ENCODE results near the gene CTIF.

Gene CTIF

GRCh38 chr18:48780913-48781162, 242.0 kb downstream of the CTIF start:
- no peak for DNase-seq

DNA sequence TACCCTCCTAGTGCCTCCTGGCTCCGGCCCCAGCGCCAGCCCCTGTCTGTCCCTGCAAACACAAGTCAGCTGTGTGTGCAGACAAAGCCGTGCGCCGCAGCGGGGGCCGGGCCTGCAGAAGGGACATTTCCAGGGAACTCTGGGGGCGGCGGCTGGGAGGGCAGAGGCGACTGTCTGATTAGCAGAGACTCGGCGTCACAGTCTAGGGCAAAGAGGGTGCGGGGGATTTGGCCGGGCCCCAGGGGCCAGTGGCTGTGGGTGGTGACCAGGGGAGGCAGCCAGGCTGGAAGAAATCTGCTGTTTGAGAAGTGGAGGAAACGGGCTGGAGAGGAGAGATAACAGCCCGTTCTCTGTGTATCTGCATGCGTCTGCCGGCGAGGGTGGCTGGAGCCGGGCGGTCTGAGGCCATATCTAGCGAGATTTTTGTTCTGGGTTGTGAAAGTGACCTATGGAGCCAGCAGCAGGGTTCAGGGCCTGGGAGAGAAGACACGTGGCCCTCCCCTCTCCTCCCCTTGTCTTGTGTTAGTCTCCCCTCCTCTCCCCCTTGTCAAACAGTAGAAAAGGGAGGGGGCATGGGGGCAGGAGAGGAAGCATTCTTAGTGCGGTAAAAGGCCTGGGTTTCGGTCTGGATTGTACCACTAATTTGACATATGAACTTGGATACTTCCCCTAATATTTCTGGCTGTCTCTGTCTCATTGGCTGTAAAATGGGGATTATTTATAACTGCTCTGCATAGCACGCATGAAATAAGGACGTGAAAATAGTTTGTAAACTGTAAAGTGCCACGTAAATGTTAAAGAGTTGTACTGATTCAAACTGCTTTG, 242.5 kb downstream of the CTIF start:
- DNase-seq, result no peak

GRCh38 chr18:48781988-48782363, 243.1 kb downstream of the CTIF start:
- no peak for DNase-seq

DNA sequence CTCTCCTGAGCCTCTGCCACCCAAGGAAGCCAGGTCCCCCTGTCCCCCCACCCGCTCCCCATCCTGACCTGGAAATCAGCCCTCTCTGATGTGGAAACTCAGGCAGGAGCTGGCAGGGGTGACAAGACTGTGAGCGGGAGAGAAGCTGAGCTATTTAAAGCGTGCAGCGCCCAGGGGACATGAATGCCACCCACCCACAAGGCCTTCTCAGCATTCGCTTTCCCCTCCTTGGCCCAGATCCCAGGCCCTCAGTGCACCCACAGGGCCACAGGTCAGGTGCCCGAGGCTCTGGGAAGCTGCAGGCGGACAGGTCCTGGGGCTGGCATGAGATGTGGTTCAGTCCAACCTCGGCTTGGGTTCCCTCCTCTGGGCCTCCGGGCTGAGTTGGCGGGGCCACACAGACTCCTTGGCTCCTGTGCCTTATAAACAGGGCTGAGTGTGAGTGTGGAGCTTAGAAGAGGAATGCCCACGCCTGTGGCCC, 243.6 kb downstream of the CTIF start:
- no peak for DNase-seq

DNA sequence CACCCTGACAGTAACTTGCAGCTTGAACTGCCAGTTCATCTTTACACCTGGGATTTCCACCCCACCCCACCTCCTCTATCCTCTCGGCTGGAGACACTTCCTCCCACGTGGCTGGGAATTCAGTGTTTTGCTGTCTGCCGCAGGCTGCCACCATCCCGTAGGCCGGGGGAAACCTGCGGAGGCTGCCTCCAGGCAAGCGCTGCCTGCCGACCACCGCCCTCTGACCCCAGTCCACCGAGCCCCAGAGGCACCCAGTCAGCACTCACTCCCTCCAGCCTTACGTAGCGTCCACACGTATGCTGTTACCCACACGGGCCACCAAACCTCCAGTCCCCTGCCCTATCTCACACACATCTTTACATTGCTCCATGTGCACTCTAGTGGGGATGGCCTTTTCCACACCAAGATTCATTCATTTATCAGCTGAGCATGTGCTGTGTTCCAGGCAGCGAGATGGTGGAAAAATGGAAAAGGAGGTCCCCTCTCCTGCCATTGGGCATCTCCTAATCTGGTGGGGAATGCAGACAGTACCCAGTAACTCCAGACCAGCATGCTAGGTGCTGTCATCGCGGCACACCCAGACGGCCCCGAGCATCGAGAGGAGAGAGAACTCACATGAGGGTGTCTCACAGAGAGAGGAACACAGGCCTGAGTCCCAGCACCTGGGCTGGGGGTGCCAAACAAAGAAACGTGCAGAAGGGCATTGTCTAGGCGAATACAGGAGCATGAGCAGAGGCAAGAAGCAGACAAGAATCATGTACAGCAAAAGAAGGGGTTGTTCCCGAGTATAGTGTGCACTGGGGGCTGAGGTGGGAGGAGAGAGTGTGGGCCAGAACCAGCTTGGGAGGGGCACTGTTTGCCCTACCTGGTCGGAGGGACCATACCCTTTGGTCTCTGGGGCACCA, 245.0 kb downstream of the CTIF start:
- DNase-seq, result no peak

DNA sequence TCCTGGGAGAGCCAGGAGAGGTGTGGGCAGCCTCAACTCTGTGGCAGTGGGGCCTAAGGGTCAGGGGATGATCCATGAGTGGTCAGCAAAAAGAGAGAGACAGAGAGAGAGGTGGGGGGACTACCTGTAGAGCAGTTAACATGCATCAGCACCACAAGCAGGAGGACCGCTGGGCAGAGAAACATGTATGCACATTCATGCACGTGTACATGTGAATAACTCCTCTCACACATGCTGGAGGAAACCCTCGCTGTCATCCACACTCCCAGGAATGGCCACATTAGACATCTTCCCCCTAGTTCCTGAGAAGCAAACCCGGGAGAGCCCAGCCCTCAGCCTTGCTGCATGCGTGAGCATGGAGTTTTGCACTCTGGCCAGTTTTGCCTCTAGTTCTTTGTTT, 245.8 kb downstream of the CTIF start:
- no peak for DNase-seq

DNA sequence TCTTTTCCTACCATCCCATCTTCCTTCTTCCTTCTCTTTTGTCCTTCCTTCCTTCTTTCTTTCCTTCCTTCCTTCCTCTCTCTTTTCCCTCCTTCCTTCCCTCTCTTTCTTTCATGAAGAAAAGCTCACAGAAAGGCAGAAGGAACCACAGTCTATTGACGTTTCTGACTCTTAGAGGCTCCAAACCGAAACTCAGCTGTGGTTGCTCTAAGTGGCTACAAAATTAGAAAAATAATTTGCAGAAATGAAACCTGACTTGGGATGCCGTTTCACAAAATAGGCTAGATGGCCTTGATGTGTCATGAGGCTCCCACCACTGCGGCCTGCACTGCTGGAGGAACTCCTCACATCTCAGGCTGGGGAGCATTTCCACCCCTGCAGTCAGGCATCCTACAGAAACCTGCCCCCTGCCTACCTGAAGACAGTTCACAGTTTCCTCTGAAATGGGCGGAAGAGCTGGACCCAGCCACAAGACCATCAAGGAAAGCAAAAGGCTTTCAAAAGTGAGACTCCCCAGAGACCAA, 246.3 kb downstream of the CTIF start:
- DNase-seq, result no peak

GRCh38 chr18:48785736-48786454, 247.1 kb downstream of the CTIF start:
- DNase-seq, result no peak

DNA sequence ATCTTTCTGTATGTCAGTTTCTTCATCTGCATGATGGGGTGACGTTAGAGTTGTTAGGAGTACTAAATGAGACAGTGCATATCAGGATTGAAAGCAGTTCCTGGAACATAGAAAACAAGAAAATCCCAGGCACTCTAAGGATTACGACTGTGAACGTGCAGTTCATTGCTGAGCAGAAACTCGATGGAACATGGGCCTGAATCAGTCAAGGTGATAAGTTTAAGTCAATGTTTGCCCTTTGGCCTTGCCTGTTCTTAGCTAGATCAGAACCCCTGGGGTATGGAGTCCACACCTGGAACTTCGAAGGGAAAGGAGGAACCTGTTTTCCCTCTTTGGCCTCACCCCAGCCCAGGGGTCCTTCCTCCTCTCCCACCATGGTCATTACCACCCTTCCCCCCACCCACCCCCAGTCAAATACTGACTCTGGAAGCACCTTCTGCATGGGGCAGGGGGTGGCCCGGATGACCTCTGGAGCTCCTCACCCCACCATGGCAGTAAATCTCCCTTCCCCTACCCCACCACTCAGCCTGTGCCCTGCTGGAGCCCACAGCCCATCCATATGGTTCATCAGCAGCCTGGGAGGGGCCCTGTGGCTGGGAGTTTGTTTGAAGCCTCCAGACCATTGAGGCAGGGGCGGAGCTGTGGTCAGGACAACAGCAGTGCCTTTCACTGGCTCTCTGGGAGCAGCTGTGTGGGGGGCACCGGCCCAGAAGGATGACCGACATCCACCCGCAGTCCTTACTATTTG, 247.8 kb downstream of the CTIF start:
- DNase-seq, result no peak

GRCh38 chr18:48787203-48788151, 248.6 kb downstream of the CTIF start:
- no peak for DNase-seq

DNA sequence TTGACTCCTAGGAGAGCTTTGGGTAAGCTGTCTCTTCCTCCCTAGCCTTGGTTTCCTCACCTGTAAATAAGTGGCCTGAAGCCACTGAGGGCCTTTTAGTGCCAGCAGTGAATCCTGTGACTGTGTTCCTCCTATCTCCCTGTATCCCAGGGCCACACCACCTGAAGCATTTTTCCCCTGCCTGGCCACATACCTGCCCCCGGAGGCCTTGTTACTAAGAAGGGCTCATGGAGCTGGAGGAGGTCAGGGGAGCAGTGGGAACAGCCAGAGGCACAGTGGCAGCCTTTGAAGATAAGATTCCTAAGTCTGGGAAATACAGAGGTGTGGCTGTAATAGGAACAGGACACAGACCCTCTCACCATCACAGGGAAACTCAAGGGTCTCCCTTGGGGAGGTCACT, 249.5 kb downstream of the CTIF start:
- DNase-seq, result no peak

DNA sequence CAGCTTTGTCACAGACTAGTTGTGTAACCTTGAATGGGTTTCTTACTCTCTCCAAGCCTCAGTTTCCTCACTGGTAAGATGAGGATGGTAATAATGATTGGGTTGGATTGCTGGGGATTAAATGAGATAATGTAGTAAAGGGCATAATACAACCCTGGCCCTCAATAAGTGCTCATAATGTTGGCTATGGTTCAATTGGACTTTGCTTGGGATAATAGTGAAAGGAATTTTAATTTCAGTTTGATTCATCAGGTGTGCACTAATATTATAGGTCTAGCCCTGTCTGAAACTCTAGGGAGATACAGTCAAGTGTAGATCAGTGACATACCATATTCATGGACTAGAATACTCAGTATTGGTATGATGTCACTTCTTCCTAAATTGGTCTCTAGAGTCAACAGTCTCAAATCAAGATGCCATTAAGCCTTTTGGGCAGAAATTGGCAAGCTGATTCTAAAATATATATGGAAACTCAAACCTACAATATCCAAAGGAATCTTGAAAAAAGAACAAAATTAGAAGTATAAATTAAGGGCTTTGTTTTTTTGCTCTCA, 250.5 kb downstream of the CTIF start:
- no peak for DNase-seq

- DNase-seq, result no peak
These were observed 251.5 kb downstream of the CTIF start for GRCh38 chr18:48790226-48790863.

DNA sequence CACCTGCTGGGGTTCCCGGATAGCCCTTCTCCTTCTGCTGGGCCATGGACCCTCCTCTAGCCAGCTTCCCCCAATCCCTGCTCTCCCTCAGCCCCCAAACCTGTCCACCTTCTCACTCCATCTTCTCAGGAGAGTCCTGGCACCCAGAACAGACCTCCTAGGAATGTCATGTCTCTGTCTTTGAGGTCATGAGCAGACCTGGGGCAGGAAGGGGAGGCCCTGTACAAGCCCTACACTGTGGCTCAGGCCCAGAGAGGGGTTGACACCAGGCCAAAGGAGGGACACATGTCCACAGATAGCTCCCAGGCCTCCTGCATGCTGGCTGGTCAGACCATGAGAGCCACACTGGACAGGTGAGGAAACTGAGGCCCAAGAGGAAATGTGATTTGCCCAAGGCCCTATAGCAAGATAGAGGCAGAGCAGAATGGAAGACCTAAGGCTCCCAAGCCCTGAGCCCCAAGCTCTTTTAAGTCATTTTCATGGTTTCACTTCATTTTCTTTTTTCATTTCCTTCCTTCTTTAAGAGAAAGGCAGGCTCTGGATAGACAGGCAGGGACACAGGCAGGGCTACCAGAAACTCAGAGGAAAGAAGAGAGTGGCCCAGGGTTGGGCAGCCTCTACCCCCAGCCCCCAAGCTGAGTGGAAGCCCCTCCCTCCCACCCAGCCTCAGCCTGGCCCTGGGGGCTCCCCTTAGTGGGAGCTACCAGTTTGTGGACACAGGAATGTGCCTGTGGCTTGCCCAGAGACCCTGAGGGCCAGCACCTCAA, 252.2 kb downstream of the CTIF start:
- no peak for DNase-seq

- no peak for DNase-seq
These were observed 252.8 kb downstream of the CTIF start for GRCh38 chr18:48791636-48792105.

- DNase-seq, result no peak
These were observed 253.3 kb downstream of the CTIF start for GRCh38 chr18:48792141-48792540.

GRCh38 chr18:48792611-48793380, 254.0 kb downstream of the CTIF start:
- DNase-seq, result no peak

- DNase-seq, result no peak
These were observed 255.6 kb downstream of the CTIF start for GRCh38 chr18:48794251-48794970.

Measured in activated CD4-positive, alpha-beta T cell treated with anti-CD3 and anti-CD28 coated beads, Interleukin-2, amount 50 U/mL, for 4 hours (primary cell).